Activated gamma-delta T cell (primary cell): ENCODE data around the gene PASK.

Experiments
- DNase-seq: peaks from one replicate; lab custom pipeline; 2025; lab: John Stamatoyannopoulos, UW

The PASK gene

GRCh38 chr2:241081643-241082340 is 67.5 kb downstream of the PASK start:
- DNase-seq = no peak

- no peak for DNase-seq
These were observed 68.1 kb downstream of the PASK start for GRCh38 chr2:241081190-241081642.

- no peak for DNase-seq
These were observed 68.7 kb downstream of the PASK start for GRCh38 chr2:241080405-241081189.

- DNase-seq = no peak
These were observed 74.3 kb downstream of the PASK start for GRCh38 chr2:241074901-241075540.

- no peak for DNase-seq
These were observed 75.0 kb downstream of the PASK start for GRCh38 chr2:241074065-241074818.

GRCh38 chr2:241073166-241074064 is 75.9 kb downstream of the PASK start:
- DNase-seq = no peak

GRCh38 chr2:241072553-241073165 is 76.6 kb downstream of the PASK start:
- no peak for DNase-seq

- DNase-seq = no peak
These were observed 77.1 kb downstream of the PASK start for GRCh38 chr2:241072151-241072550.

GRCh38 chr2:241071677-241072111 is 77.6 kb downstream of the PASK start:
- DNase-seq = no peak

- DNase-seq = no peak
These were observed 78.2 kb downstream of the PASK start for GRCh38 chr2:241070811-241071676.

GRCh38 chr2:241070361-241070760 is 78.9 kb downstream of the PASK start:
- no peak for DNase-seq

- DNase-seq = no peak
These were observed 79.4 kb downstream of the PASK start for GRCh38 chr2:241069821-241070281.

GRCh38 chr2:241068942-241069810 is 80.1 kb downstream of the PASK start:
- no peak for DNase-seq

GRCh38 chr2:241068136-241068941 is 80.9 kb downstream of the PASK start:
- no peak for DNase-seq

GRCh38 chr2:241067501-241068135 is 81.7 kb downstream of the PASK start:
- DNase-seq = no peak

- DNase-seq = no peak
These were observed 82.4 kb downstream of the PASK start for GRCh38 chr2:241066893-241067341.
